ENCODE data around the gene RAI14. TPM values are rescaled to one million over a fixed set of nuclear protein-coding genes. Genes with fewer than 3 reads are reported as not detected.

Gene RAI14
- total and polyA plus RNA-seq, 2 experiments from 2014 or later: 42.2 to 49.6 TPM

GRCh38 chr5:34694012-34694411 lies 37.9 kb downstream of the RAI14 start:
- WGBS (ENCODE audit: low lambda C conversion rate, missing lambda C conversion rate): 85% methylated on average over 1 of the region's 1 CpG
- Histone ChIP-seq H4K20me1 (ENCODE audit: insufficient read depth, poor library complexity, severe bottlenecking) (no peaks in the 10 kb centered on the region), H3K4me2 (no peak overlapping the region), H3K27ac (peak overlapping the region; percentile 9), H3K4me1 (ENCODE audit: insufficient read depth) (peaks cover 2% of the 10 kb centered on the region), H3K36me3 (replicated peaks; ENCODE audit: insufficient read depth, low read depth) (no peaks in the 10 kb centered on the region), H3K4me3 (no peak overlapping the region), H3K9me3 (ENCODE audit: low read depth) (no peaks in the 10 kb centered on the region), H3K79me2 (peaks cover 40% of the 10 kb centered on the region), H3K9me2 (replicated peaks; ENCODE audit: insufficient read depth) (no peaks in the 10 kb centered on the region), H2AFZ (no peak overlapping the region), H3K27me3 (no peaks in the 10 kb centered on the region)
- TF ChIP-seq EZH2 (IDR thresholded peaks at IDR 0.05; ENCODE audit: borderline replicate concordance) (no peak), EZH2phosphoT487 (IDR thresholded peaks at IDR 0.05; ENCODE audit: low read depth, severe bottlenecking, unreplicated experiment) (no peak), CTCF (IDR thresholded peaks at IDR 0.05; ENCODE audit: poor library complexity) (no peak)
- no peak for DNase-seq (ENCODE audit: low spot score)

- H3K4me1 ChIP-seq (ENCODE audit: insufficient read depth): peaks cover 8% of the 10 kb centered on the region
- no peak overlapping the region for H3K4me3 ChIP-seq
- H3K27me3 ChIP-seq: no peaks in the 10 kb centered on the region
- H2AFZ ChIP-seq: no peak overlapping the region
- peaks cover 37% of the 10 kb centered on the region for H3K79me2 ChIP-seq
- H3K9me3 ChIP-seq (ENCODE audit: low read depth): no peaks in the 10 kb centered on the region
- H3K27ac ChIP-seq: peak overlapping the region; percentile 9
- H3K36me3 ChIP-seq (replicated peaks; ENCODE audit: insufficient read depth, low read depth): no peaks in the 10 kb centered on the region
- H3K4me2 ChIP-seq: no peak overlapping the region
- DNase-seq (ENCODE audit: low spot score): no peak
- TF ChIP-seq EZH2 (IDR thresholded peaks at IDR 0.05; ENCODE audit: borderline replicate concordance) (no peak), CTCF (IDR thresholded peaks at IDR 0.05; ENCODE audit: poor library complexity) (no peak), EZH2phosphoT487 (IDR thresholded peaks at IDR 0.05; ENCODE audit: low read depth, severe bottlenecking, unreplicated experiment) (no peak)
- H4K20me1 ChIP-seq (ENCODE audit: insufficient read depth, poor library complexity, severe bottlenecking): no peaks in the 10 kb centered on the region
- H3K9me2 ChIP-seq (replicated peaks; ENCODE audit: insufficient read depth): no peaks in the 10 kb centered on the region
- 92% methylated on average over 4 of the region's 4 CpGs for WGBS (ENCODE audit: low lambda C conversion rate, missing lambda C conversion rate)
Measured at GRCh38 chr5:34694685-34695084, 38.6 kb downstream of the RAI14 start.

- 100% methylated on average over 1 of the region's 1 CpG for WGBS (ENCODE audit: low lambda C conversion rate, missing lambda C conversion rate)
- H3K9me2 ChIP-seq (replicated peaks; ENCODE audit: insufficient read depth): no peaks in the 10 kb centered on the region
- TF ChIP-seq EZH2 (IDR thresholded peaks at IDR 0.05; ENCODE audit: borderline replicate concordance) (no peak), CTCF (IDR thresholded peaks at IDR 0.05; ENCODE audit: poor library complexity) (no peak), EZH2phosphoT487 (IDR thresholded peaks at IDR 0.05; ENCODE audit: low read depth, severe bottlenecking, unreplicated experiment) (no peak)
- no peaks in the 10 kb centered on the region for H3K9me3 ChIP-seq (ENCODE audit: low read depth)
- H3K79me2 ChIP-seq: peaks cover 32% of the 10 kb centered on the region
- no peak overlapping the region for H3K4me3 ChIP-seq
- DNase-seq (ENCODE audit: low spot score): no peak
- H3K27me3 ChIP-seq: no peaks in the 10 kb centered on the region
- peaks cover 13% of the 10 kb centered on the region for H3K4me1 ChIP-seq (ENCODE audit: insufficient read depth)
- H3K4me2 ChIP-seq: peak overlapping the region; percentile 1
- no peak overlapping the region for H3K27ac ChIP-seq
- H3K36me3 ChIP-seq (replicated peaks; ENCODE audit: insufficient read depth, low read depth): no peaks in the 10 kb centered on the region
- H2AFZ ChIP-seq: no peak overlapping the region
- H4K20me1 ChIP-seq (ENCODE audit: insufficient read depth, poor library complexity, severe bottlenecking): no peaks in the 10 kb centered on the region
Measured at GRCh38 chr5:34695275-34696027, 39.3 kb downstream of the RAI14 start.
